ENCODE data around the gene NXPH2. TPM values are rescaled to one million over a fixed set of nuclear protein-coding genes. Genes with fewer than 3 reads are reported as not detected.

Gene NXPH2
- total and polyA plus RNA-seq, 2 of the 13 experiments (the other 11 are each of a cell fraction or from before 2014, with no cell fraction given) = not detected

DNA sequence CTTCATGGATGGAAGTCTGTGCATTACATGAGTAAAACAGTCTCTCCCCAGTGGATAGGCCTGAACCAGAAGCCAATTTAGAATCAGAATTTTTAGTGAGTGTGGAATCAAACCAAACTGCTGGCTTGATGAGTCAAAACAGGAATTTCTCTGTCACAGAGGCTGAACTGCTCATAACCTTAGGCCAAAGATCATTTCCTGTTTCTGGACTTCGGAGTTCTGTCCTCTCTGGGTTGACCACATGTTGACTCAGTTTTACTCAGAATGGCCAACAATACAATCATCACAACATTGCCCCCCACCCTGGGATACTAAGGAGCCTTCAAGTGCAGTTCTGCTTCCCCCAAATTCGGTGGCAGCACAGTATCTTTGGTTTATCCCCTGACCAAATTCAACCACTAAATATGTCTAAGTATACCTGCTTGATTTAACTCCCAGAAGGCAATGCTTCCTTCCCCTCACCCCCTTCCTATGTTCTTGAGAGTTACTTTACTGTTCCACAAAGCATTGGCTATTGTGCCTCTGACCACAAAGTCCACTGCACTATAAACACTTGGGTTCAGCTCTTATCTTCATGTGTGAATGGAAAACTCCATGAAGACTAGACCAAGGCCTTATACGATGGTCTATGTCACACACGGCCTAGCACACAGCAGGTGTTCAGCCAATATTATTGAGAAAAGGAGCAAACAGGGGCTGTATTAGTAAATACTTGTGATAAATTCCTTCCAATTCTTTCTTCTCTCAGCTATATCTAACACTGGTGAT lies 67.8 kb downstream of the NXPH2 start (continued):
- TF ChIP-seq ZNF331 (CRISPR knock-in tag; IDR thresholded peaks at IDR 0.05) (no peak), NR2F1 (CRISPR knock-in tag; IDR thresholded peaks at IDR 0.05) (peak; percentile 24 to 77; a peak in 2 of 4 replicates), CHD4 (IDR thresholded peaks at IDR 0.05; ENCODE audit: borderline replicate concordance, low read length) (0 out of 2 replicates have a peak, but pooled peaks have one; percentile 18), HNF1B (CRISPR knock-in tag; IDR thresholded peaks at IDR 0.05) (0 out of 2 replicates have a peak, but pooled peaks have one; percentile 34), ZNF678 (CRISPR knock-in tag; IDR thresholded peaks at IDR 0.05) (no peak), TBX3 (IDR thresholded peaks at IDR 0.05; ENCODE audit: borderline replicate concordance) (no peak), SIN3A (IDR thresholded peaks at IDR 0.05; ENCODE audit: borderline replicate concordance, low read depth, low read length) (no peak), ZNF780A (CRISPR knock-in tag; IDR thresholded peaks at IDR 0.05) (no peak), ZNF234 (CRISPR knock-in tag; conservative IDR thresholded peaks at IDR 0.05) (no peak), ZGPAT (CRISPR knock-in tag; IDR thresholded peaks at IDR 0.05) (peak; percentile 44; the same call in 1 of the 2 replicates), NCOA2 (CRISPR knock-in tag; IDR thresholded peaks at IDR 0.05) (no peak), CAMTA2 (CRISPR knock-in tag; IDR thresholded peaks at IDR 0.05; ENCODE audit: borderline replicate concordance) (no peak), CBX5 (CRISPR knock-in tag; IDR thresholded peaks at IDR 0.05; ENCODE audit: borderline replicate concordance) (no peak)
- TF ChIP-seq, protein P1, sequence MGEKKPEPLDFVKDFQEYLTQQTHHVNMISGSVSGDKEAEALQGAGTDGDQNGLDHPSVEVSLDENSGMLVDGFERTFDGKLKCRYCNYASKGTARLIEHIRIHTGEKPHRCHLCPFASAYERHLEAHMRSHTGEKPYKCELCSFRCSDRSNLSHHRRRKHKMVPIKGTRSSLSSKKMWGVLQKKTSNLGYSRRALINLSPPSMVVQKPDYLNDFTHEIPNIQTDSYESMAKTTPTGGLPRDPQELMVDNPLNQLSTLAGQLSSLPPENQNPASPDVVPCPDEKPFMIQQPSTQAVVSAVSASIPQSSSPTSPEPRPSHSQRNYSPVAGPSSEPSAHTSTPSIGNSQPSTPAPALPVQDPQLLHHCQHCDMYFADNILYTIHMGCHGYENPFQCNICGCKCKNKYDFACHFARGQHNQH (CRISPR knock-in tag; IDR thresholded peaks at IDR 0.05) = 0 out of 2 replicates have a peak, but pooled peaks have one; percentile 8
- TF ChIP-seq, protein P2, sequence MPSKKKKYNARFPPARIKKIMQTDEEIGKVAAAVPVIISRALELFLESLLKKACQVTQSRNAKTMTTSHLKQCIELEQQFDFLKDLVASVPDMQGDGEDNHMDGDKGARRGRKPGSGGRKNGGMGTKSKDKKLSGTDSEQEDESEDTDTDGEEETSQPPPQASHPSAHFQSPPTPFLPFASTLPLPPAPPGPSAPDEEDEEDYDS (CRISPR knock-in tag; IDR thresholded peaks at IDR 0.05) = no peak
- TF ChIP-seq, protein P3, sequence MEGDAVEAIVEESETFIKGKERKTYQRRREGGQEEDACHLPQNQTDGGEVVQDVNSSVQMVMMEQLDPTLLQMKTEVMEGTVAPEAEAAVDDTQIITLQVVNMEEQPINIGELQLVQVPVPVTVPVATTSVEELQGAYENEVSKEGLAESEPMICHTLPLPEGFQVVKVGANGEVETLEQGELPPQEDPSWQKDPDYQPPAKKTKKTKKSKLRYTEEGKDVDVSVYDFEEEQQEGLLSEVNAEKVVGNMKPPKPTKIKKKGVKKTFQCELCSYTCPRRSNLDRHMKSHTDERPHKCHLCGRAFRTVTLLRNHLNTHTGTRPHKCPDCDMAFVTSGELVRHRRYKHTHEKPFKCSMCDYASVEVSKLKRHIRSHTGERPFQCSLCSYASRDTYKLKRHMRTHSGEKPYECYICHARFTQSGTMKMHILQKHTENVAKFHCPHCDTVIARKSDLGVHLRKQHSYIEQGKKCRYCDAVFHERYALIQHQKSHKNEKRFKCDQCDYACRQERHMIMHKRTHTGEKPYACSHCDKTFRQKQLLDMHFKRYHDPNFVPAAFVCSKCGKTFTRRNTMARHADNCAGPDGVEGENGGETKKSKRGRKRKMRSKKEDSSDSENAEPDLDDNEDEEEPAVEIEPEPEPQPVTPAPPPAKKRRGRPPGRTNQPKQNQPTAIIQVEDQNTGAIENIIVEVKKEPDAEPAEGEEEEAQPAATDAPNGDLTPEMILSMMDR (CRISPR knock-in tag; IDR thresholded peaks at IDR 0.05) = no peak

Measured in HepG2 (cell line).